ENCODE results near the gene WDFY3.

GRCh38 chr4:84722720-84723119 lies 243.8 kb downstream of the WDFY3 start:
- no peak for TF ChIP-seq CTCF (IDR thresholded peaks at IDR 0.05; ENCODE audit: low read length)
- no peak for TF ChIP-seq EZH2 (IDR thresholded peaks at IDR 0.05; ENCODE audit: borderline replicate concordance, low read length)
